OCI-LY1 (cell line): ENCODE measurements around the gene ADAP2.
A peak's percentile ranks its signal among the peaks of the same experiment; 100 is the strongest.

Experiments used
- H2AFZ ChIP-seq: fragments of 200-600 bp; sonication (generic), shearing (Covaris generic); 2 replicates; pipeline ENCODE4 v1.6.0; 2014; ENCODE audit warnings: antibody characterized with exemption, mild to moderate bottlenecking, low read length
- H3F3A ChIP-seq: fragments of 200-600 bp; sonication (generic), shearing (Covaris generic); 2 replicates; pipeline ENCODE4 v1.6.0; 2014; ENCODE audit warnings: mild to moderate bottlenecking, antibody characterized with exemption, low read length, moderate library complexity; ENCODE audit not compliant: insufficient read depth
- H3K27ac ChIP-seq: fragments of 200-600 bp; sonication (generic); 2 replicates; pipeline ENCODE4 v1.5.1; 2014; ENCODE audit warnings: low read length, mixed run types, mild to moderate bottlenecking, low read depth; ENCODE audit not compliant: poor library complexity, severe bottlenecking
- H3K27me3 ChIP-seq: fragments of 200-600 bp; sonication (generic); 2 replicates; pipeline ENCODE4 v1.6.0; 2014; ENCODE audit warnings: antibody characterized with exemption, mild to moderate bottlenecking, low read length, moderate library complexity; ENCODE audit not compliant: insufficient read depth
- H3K36me3 ChIP-seq: fragments of 200-600 bp; sonication (generic); 2 replicates; pipeline ENCODE4 v1.6.1; 2014; ENCODE audit warnings: mild to moderate bottlenecking, antibody characterized with exemption, low read length, moderate library complexity, mixed read lengths; ENCODE audit not compliant: insufficient read depth
- H3K4me1 ChIP-seq: fragments of 200-600 bp; sonication (generic); 2 replicates; pipeline ENCODE4 v1.5.1; 2014; ENCODE audit warnings: mild to moderate bottlenecking, low read length, moderate library complexity; ENCODE audit not compliant: insufficient read depth, severe bottlenecking
- H3K4me2 ChIP-seq: fragments of 200-600 bp; sonication (generic), shearing (Covaris generic); 2 replicates; pipeline ENCODE4 v1.6.1; 2014; ENCODE audit warnings: low read length
- H3K4me3 ChIP-seq: fragments of 200-600 bp; sonication (generic); 2 replicates; pipeline ENCODE4 v1.5.1; 2014; ENCODE audit warnings: low read length, low read depth, mild to moderate bottlenecking, mixed read lengths; ENCODE audit not compliant: poor library complexity, severe bottlenecking
- H3K79me2 ChIP-seq: fragments of 200-600 bp; shearing (Covaris generic); 2 replicates; pipeline ENCODE4 v1.6.1; 2016; ENCODE audit warnings: mixed run types, low read length, mixed read lengths; ENCODE audit not compliant: insufficient read depth
- H3K9ac ChIP-seq: fragments of 200-600 bp; sonication (generic), shearing (Covaris generic); 2 replicates; pipeline ENCODE4 v1.6.1; 2014; ENCODE audit warnings: mild to moderate bottlenecking, low read length, mixed read lengths
- H3K9me2 ChIP-seq: fragments of 200-600 bp; sonication (generic), shearing (Covaris generic); 2 replicates; pipeline ENCODE4 v1.6.1; 2014; ENCODE audit warnings: low read depth, mild to moderate bottlenecking, low read length, mixed read lengths
- H3K9me3 ChIP-seq: fragments of 200-600 bp; shearing (Covaris generic); 2 replicates; pipeline ENCODE4 v1.6.1; 2014; ENCODE audit warnings: low read length, mixed read lengths
- H4K20me1 ChIP-seq: fragments of 200-600 bp; sonication (generic), shearing (Covaris generic); 2 replicates; pipeline ENCODE4 v1.6.0; 2016; ENCODE audit warnings: mild to moderate bottlenecking, low read length; ENCODE audit not compliant: insufficient read depth
- EZH2 ChIP-seq: fragments of 200-600 bp; sonication (generic), shearing (Covaris generic); IDR thresholded peaks from 2 replicates; pipeline ENCODE4 v1.8.0; 2017; ENCODE audit warnings: borderline replicate concordance, mixed run types, mild to moderate bottlenecking, antibody characterized with exemption, low read length, moderate library complexity, mixed read lengths
- TF ChIP-seq, protein P1 (sequence below): fragments of 200-600 bp; sonication (generic), shearing (Covaris generic); IDR thresholded peaks from 2 replicates; pipeline ENCODE4 v1.5.1; 2017; ENCODE audit warnings: mild to moderate bottlenecking, antibody characterized with exemption, low read length, moderate library complexity, mixed read lengths

The ADAP2 gene

DNA sequence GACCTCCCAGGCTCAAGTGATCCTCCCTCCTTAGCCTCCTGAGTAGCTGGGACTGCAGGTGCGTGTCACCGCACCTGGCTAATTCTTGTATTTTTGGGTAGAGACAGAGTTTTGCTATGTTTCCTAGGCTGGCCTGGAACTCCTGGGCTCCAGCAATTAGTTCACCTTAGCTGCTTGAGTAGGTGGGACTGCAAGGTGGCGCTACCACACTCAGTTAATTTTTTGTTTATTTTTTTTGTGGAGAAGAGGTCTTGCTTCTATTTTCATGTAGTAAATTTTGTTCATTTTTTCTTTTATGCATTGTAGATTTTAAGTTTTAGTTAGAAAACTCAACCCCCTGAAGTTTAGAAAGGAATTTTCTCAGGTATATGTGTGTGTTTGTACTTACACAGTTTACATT lies 70.8 kb downstream of the ADAP2 start:
- Histone ChIP-seq H3F3A (no peaks in the 10 kb centered on the region), H2AFZ (no peak overlapping the region), H3K9me2 (no peaks in the 10 kb centered on the region), H4K20me1 (no peaks in the 10 kb centered on the region), H3K4me1 (no peaks in the 10 kb centered on the region), H3K4me2 (no peak overlapping the region), H3K4me3 (no peak overlapping the region), H3K79me2 (no peaks in the 10 kb centered on the region), H3K27me3 (no peaks in the 10 kb centered on the region), H3K36me3 (peaks cover 63% of the 10 kb centered on the region), H3K9ac (no peak overlapping the region), H3K9me3 (no peaks in the 10 kb centered on the region), H3K27ac (no peak overlapping the region)
- TF ChIP-seq, protein P1, sequence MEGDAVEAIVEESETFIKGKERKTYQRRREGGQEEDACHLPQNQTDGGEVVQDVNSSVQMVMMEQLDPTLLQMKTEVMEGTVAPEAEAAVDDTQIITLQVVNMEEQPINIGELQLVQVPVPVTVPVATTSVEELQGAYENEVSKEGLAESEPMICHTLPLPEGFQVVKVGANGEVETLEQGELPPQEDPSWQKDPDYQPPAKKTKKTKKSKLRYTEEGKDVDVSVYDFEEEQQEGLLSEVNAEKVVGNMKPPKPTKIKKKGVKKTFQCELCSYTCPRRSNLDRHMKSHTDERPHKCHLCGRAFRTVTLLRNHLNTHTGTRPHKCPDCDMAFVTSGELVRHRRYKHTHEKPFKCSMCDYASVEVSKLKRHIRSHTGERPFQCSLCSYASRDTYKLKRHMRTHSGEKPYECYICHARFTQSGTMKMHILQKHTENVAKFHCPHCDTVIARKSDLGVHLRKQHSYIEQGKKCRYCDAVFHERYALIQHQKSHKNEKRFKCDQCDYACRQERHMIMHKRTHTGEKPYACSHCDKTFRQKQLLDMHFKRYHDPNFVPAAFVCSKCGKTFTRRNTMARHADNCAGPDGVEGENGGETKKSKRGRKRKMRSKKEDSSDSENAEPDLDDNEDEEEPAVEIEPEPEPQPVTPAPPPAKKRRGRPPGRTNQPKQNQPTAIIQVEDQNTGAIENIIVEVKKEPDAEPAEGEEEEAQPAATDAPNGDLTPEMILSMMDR, result 0 out of 2 replicates have a peak, but pooled peaks have one; percentile 11
- no peak for TF ChIP-seq EZH2

DNA sequence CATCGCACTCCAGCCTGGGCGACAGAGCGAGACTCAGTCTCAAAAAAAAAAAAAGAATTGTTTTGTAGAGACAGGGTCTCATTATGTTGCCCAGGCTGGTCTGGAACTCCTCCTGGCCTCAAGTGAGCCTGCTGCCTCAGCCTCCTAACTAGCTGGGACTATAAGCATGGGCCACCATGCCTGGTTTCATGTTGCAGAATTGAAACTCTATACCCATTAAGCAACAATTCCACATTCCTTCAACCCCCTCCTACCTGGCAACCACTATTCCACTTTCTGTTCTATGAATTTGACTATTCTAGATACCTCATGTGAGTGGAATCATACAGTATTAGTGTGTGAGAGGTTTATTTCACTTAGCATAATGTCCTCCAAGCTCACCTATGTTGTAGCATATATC lies 73.6 kb downstream of the ADAP2 start:
- TF ChIP-seq EZH2, result no peak
- TF ChIP-seq, protein P1, result no peak
- no peaks in the 10 kb centered on the region for H3K79me2 ChIP-seq
- peaks cover 70% of the 10 kb centered on the region for H3K36me3 ChIP-seq
- no peak overlapping the region for H3K4me2 ChIP-seq
- no peaks in the 10 kb centered on the region for H3K27me3 ChIP-seq
- no peaks in the 10 kb centered on the region for H3F3A ChIP-seq
- no peak overlapping the region for H2AFZ ChIP-seq
- H3K9me2 ChIP-seq, result no peaks in the 10 kb centered on the region
- H3K9ac ChIP-seq, result no peak overlapping the region
- H3K4me3 ChIP-seq, result no peak overlapping the region
- no peaks in the 10 kb centered on the region for H4K20me1 ChIP-seq
- no peaks in the 10 kb centered on the region for H3K9me3 ChIP-seq
- no peaks in the 10 kb centered on the region for H3K4me1 ChIP-seq
- no peak overlapping the region for H3K27ac ChIP-seq

DNA sequence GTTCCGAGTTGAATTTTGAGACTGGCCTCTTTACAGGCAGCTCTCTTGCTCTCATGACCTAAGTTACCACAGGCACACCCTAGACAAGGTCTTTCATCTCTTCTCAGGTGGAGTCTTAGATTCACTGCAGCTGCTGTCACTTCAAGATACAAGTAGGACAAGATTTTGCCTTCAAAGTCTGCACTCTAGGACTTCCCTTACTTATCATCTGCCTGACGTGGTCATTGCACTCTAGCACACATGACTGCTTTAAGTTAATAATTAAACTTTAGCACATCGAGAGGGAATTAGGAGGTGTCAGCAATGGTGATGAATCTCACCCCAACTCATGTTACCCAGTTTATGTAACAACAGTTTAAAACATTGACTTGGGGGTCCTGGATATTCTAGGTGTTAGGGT lies 74.7 kb downstream of the ADAP2 start:
- H3K9me2 ChIP-seq, result no peaks in the 10 kb centered on the region
- no peak for TF ChIP-seq EZH2
- TF ChIP-seq, protein P1, result no peak
- H3K27ac ChIP-seq, result no peak overlapping the region
- H3K4me2 ChIP-seq, result no peak overlapping the region
- H3K9me3 ChIP-seq, result no peaks in the 10 kb centered on the region
- H3K27me3 ChIP-seq, result no peaks in the 10 kb centered on the region
- peaks cover 3% of the 10 kb centered on the region for H3K4me1 ChIP-seq
- H3F3A ChIP-seq, result no peaks in the 10 kb centered on the region
- H2AFZ ChIP-seq, result no peak overlapping the region
- H3K36me3 ChIP-seq, result peaks cover 66% of the 10 kb centered on the region
- H4K20me1 ChIP-seq, result no peaks in the 10 kb centered on the region
- H3K4me3 ChIP-seq, result no peak overlapping the region
- no peaks in the 10 kb centered on the region for H3K79me2 ChIP-seq
- no peak overlapping the region for H3K9ac ChIP-seq
